ENCODE data around the gene MRTO4. TPM values are rescaled to one million over a fixed set of nuclear protein-coding genes. Genes with fewer than 3 reads are reported as not detected.
A peak's percentile ranks its signal among the peaks of the same experiment; 100 is the strongest.

MRTO4 gene
- total RNA-seq, 1 donor from 2014 or later: 41.0 TPM

DNA sequence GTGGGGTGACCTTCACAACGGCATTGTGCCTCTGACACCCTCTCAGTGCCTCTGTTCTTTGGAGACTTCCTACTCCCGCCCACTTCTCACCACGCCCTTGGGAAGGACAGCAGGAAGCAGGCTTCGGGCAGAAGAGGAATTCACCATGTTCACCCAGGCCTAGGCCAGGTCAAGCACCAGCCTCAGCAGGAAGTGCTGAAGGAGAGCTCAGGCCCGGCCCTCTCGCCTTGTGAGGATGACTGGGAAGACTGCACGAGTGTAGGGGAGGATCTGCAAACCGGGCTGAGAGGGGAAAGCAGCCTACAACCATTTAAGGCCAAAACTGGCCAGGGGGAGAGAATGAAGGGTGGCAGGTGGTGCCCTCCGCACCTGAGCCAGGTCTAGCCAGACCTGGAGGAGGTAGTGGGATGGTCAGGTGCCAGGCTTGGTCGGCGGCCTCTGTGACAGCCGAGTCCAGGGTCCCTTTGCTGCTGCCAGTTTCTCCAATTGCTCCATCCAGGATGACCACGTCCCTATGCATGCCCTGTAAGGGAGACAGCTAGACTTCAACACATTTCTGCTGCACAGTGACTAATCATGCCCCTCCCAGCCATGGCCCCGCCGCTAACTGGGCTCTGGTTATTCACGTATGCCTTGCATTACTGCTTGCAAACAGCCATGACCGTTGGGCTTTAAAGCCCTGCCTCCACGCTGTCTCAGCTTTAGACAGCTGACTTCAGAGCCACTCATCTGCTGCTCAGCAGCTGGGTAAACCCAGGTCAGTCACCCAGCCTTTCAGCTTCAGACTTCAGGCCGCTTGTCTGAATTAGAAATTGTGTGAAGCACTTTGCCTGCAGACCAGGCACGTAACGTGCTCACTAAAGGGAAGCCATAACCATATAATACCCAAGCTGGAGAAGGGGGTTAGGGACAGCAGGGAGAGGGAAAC lies 8.9 kb downstream of the MRTO4 start:
- Histone ChIP-seq H3K36me3 (ENCODE audit: insufficient read depth, low read length) (peaks cover 19% of the 10 kb centered on the region), H3K9me3 (ENCODE audit: insufficient read depth, low read depth, low read length) (no peaks in the 10 kb centered on the region), H3K4me3 (ENCODE audit: insufficient read depth, low read depth, low read length) (no peak overlapping the region), H4K20me1 (ENCODE audit: insufficient read depth, low read length) (peaks cover 1% of the 10 kb centered on the region), H3K9ac (ENCODE audit: low read length) (peak overlapping the region; percentile 32), H3K27ac (ENCODE audit: low read depth, low read length) (peak overlapping the region; percentile 54), H3K27me3 (ENCODE audit: insufficient read depth, low read length) (no peaks in the 10 kb centered on the region), H3K4me1 (ENCODE audit: insufficient read depth, low read length) (peaks cover 12% of the 10 kb centered on the region), H2AFZ (ENCODE audit: low read depth, low read length) (no peak overlapping the region), H3K4me2 (ENCODE audit: low read length) (peak overlapping the region; percentile 36), H3K79me2 (ENCODE audit: insufficient read depth, low read length) (peaks cover 6% of the 10 kb centered on the region)
- Mint-ChIP-seq H3K9me3 (ENCODE audit: unreplicated experiment) (no peaks in the 10 kb centered on the region), H3K27me3 (ENCODE audit: low read depth, unreplicated experiment) (no peaks in the 10 kb centered on the region), H3K4me1 (ENCODE audit: low read depth, unreplicated experiment) (peaks cover 10% of the 10 kb centered on the region), H3K27ac (ENCODE audit: unreplicated experiment) (peak overlapping the region; percentile 47), H3K36me3 (ENCODE audit: low read depth, unreplicated experiment) (peaks cover 15% of the 10 kb centered on the region), H3K4me3 (ENCODE audit: unreplicated experiment) (no peak overlapping the region)
- peak; percentile 84 for FAIRE-seq
- DNase-seq (ENCODE audit: low read depth): peak; percentile 81
- TF ChIP-seq EZH2 (IDR thresholded peaks at IDR 0.05; ENCODE audit: insufficient read depth, low read length): no peak
- TF ChIP-seq, protein P1, sequence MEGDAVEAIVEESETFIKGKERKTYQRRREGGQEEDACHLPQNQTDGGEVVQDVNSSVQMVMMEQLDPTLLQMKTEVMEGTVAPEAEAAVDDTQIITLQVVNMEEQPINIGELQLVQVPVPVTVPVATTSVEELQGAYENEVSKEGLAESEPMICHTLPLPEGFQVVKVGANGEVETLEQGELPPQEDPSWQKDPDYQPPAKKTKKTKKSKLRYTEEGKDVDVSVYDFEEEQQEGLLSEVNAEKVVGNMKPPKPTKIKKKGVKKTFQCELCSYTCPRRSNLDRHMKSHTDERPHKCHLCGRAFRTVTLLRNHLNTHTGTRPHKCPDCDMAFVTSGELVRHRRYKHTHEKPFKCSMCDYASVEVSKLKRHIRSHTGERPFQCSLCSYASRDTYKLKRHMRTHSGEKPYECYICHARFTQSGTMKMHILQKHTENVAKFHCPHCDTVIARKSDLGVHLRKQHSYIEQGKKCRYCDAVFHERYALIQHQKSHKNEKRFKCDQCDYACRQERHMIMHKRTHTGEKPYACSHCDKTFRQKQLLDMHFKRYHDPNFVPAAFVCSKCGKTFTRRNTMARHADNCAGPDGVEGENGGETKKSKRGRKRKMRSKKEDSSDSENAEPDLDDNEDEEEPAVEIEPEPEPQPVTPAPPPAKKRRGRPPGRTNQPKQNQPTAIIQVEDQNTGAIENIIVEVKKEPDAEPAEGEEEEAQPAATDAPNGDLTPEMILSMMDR (IDR thresholded peaks at IDR 0.05; ENCODE audit: insufficient read depth, low read depth, low read length): no peak

DNA sequence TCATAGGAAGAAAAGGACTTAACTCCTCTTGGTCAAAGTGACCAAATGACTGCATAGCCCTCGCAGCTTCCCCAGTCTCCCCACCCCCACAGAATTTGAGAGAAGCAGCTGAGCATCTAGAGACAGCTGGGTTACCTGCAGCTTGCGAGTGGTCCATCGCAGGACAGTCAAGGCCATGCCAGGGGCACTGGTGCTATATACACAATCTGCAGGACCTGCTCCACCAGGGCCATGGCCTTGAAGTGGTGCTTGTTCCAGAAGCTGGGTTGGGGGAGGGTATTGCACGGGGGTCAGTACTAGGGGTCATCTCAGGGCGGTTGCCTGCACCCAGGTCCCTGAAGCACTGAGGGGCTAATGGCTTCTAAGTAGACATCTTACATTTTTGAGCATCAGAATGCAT lies 10.4 kb downstream of the MRTO4 start:
- Mint-ChIP-seq H3K9me3 (ENCODE audit: unreplicated experiment) (peaks cover 4% of the 10 kb centered on the region), H3K36me3 (ENCODE audit: low read depth, unreplicated experiment) (peaks cover 13% of the 10 kb centered on the region), H3K27ac (ENCODE audit: unreplicated experiment) (no peak overlapping the region), H3K27me3 (ENCODE audit: low read depth, unreplicated experiment) (peaks cover 1% of the 10 kb centered on the region), H3K4me1 (ENCODE audit: low read depth, unreplicated experiment) (peaks cover 10% of the 10 kb centered on the region), H3K4me3 (ENCODE audit: unreplicated experiment) (no peak overlapping the region)
- H3K9me3 ChIP-seq (ENCODE audit: insufficient read depth, low read depth, low read length): no peaks in the 10 kb centered on the region
- H3K27me3 ChIP-seq (ENCODE audit: insufficient read depth, low read length): no peaks in the 10 kb centered on the region
- H3K4me2 ChIP-seq (ENCODE audit: low read length): no peak overlapping the region
- H3K36me3 ChIP-seq (ENCODE audit: insufficient read depth, low read length): peaks cover 11% of the 10 kb centered on the region
- no peak overlapping the region for H3K4me3 ChIP-seq (ENCODE audit: insufficient read depth, low read depth, low read length)
- FAIRE-seq (no peak), DNase-seq (ENCODE audit: low read depth) (no peak)
- H3K4me1 ChIP-seq (ENCODE audit: insufficient read depth, low read length): peaks cover 12% of the 10 kb centered on the region
- no peak overlapping the region for H2AFZ ChIP-seq (ENCODE audit: low read depth, low read length)
- no peak overlapping the region for H3K9ac ChIP-seq (ENCODE audit: low read length)
- H4K20me1 ChIP-seq (ENCODE audit: insufficient read depth, low read length): no peaks in the 10 kb centered on the region
- no peak overlapping the region for H3K27ac ChIP-seq (ENCODE audit: low read depth, low read length)
- no peaks in the 10 kb centered on the region for H3K79me2 ChIP-seq (ENCODE audit: insufficient read depth, low read length)
- TF ChIP-seq EZH2 (IDR thresholded peaks at IDR 0.05; ENCODE audit: insufficient read depth, low read length): no peak
- TF ChIP-seq, protein P1 (IDR thresholded peaks at IDR 0.05; ENCODE audit: insufficient read depth, low read depth, low read length): no peak

DNA sequence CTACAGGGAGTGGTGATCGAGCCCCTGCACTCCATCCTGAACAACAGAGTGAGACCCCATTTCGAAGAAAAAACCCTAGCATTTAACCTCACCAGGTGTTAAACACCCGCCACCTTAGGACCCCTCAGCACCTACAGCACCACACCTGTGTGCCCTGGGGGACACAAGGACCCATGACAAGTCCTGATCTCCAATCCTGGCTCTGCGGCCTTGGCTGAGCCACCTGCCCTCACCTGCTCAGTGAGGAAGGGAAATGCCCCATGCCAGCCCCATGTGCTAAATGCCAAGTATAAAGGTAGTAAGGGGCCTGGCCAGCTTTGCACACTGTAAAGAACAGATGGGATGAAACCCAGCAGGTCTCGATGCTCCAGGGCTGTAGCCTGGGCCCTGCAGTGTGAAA lies 11.1 kb downstream of the MRTO4 start:
- H3K4me3 Mint-ChIP-seq (ENCODE audit: unreplicated experiment): no peak overlapping the region
- H3K4me2 ChIP-seq (ENCODE audit: low read length): no peak overlapping the region
- H4K20me1 ChIP-seq (ENCODE audit: insufficient read depth, low read length): no peaks in the 10 kb centered on the region
- no peaks in the 10 kb centered on the region for H3K9me3 ChIP-seq (ENCODE audit: insufficient read depth, low read depth, low read length)
- H3K27me3 Mint-ChIP-seq (ENCODE audit: low read depth, unreplicated experiment): peaks cover 1% of the 10 kb centered on the region
- H3K27me3 ChIP-seq (ENCODE audit: insufficient read depth, low read length): no peaks in the 10 kb centered on the region
- peaks cover 10% of the 10 kb centered on the region for H3K4me1 Mint-ChIP-seq (ENCODE audit: low read depth, unreplicated experiment)
- DNase-seq (ENCODE audit: low read depth) (no peak), FAIRE-seq (no peak)
- no peak overlapping the region for H3K27ac ChIP-seq (ENCODE audit: low read depth, low read length)
- peaks cover 8% of the 10 kb centered on the region for H3K36me3 Mint-ChIP-seq (ENCODE audit: low read depth, unreplicated experiment)
- no peak overlapping the region for H3K4me3 ChIP-seq (ENCODE audit: insufficient read depth, low read depth, low read length)
- H3K36me3 ChIP-seq (ENCODE audit: insufficient read depth, low read length): peaks cover 8% of the 10 kb centered on the region
- no peak overlapping the region for H3K27ac Mint-ChIP-seq (ENCODE audit: unreplicated experiment)
- peaks cover 12% of the 10 kb centered on the region for H3K4me1 ChIP-seq (ENCODE audit: insufficient read depth, low read length)
- no peak overlapping the region for H2AFZ ChIP-seq (ENCODE audit: low read depth, low read length)
- no peak overlapping the region for H3K9ac ChIP-seq (ENCODE audit: low read length)
- peaks cover 4% of the 10 kb centered on the region for H3K9me3 Mint-ChIP-seq (ENCODE audit: unreplicated experiment)
- no peaks in the 10 kb centered on the region for H3K79me2 ChIP-seq (ENCODE audit: insufficient read depth, low read length)
- TF ChIP-seq, protein P1 (IDR thresholded peaks at IDR 0.05; ENCODE audit: insufficient read depth, low read depth, low read length): no peak
- TF ChIP-seq EZH2 (IDR thresholded peaks at IDR 0.05; ENCODE audit: insufficient read depth, low read length): no peak
